ENCODE results near the gene GIT2. TPM values are rescaled to one million over a fixed set of nuclear protein-coding genes. Genes with fewer than 3 reads are reported as not detected.
"Not testable (repeated sequence)": the region's sequence is repeated elsewhere in the genome, so short reads cannot be mapped to it uniquely, and the experiment has no call there.

Gene GIT2
- total RNA-seq, 1 donor from 2014 or later, result 89.1 TPM

GRCh38 chr12:109988903-109989302 is 7.3 kb downstream of the GIT2 start:
- DNase-seq (ENCODE audit: low spot score), result no peak
- no peaks in the 10 kb centered on the region for H3K27me3 Mint-ChIP-seq (ENCODE audit: unreplicated experiment)
- H3K4me1 Mint-ChIP-seq (ENCODE audit: unreplicated experiment), result peaks cover 27% of the 10 kb centered on the region
- no peak for TF ChIP-seq CTCF (IDR thresholded peaks at IDR 0.05; ENCODE audit: unreplicated experiment)
- H3K27ac Mint-ChIP-seq (ENCODE audit: unreplicated experiment), result peak overlapping the region; percentile 91
- H3K9me3 Mint-ChIP-seq (ENCODE audit: unreplicated experiment), result no peaks in the 10 kb centered on the region
- H3K36me3 Mint-ChIP-seq (ENCODE audit: low read depth, unreplicated experiment), result peaks cover 19% of the 10 kb centered on the region
- peak overlapping the region; percentile 27 for H3K4me3 Mint-ChIP-seq (ENCODE audit: unreplicated experiment)

GRCh38 chr12:109988274-109988673 is 7.9 kb downstream of the GIT2 start:
- Mint-ChIP-seq H3K36me3 (ENCODE audit: low read depth, unreplicated experiment) (peaks cover 22% of the 10 kb centered on the region), H3K27me3 (ENCODE audit: unreplicated experiment) (no peaks in the 10 kb centered on the region), H3K4me3 (ENCODE audit: unreplicated experiment) (no peak overlapping the region), H3K27ac (ENCODE audit: unreplicated experiment) (peak overlapping the region; percentile 30), H3K4me1 (ENCODE audit: unreplicated experiment) (peaks cover 20% of the 10 kb centered on the region), H3K9me3 (ENCODE audit: unreplicated experiment) (no peaks in the 10 kb centered on the region)
- no peak for TF ChIP-seq CTCF (IDR thresholded peaks at IDR 0.05; ENCODE audit: unreplicated experiment)
- no peak for DNase-seq (ENCODE audit: low spot score)

- no peak for DNase-seq (ENCODE audit: low spot score)
- no peak for TF ChIP-seq CTCF (IDR thresholded peaks at IDR 0.05; ENCODE audit: unreplicated experiment)
- H3K4me3 Mint-ChIP-seq (ENCODE audit: unreplicated experiment), result peak overlapping the region; percentile 44
- H3K4me1 Mint-ChIP-seq (ENCODE audit: unreplicated experiment), result peaks cover 16% of the 10 kb centered on the region
- H3K9me3 Mint-ChIP-seq (ENCODE audit: unreplicated experiment), result no peaks in the 10 kb centered on the region
- no peak overlapping the region for H3K27ac Mint-ChIP-seq (ENCODE audit: unreplicated experiment)
- no peaks in the 10 kb centered on the region for H3K27me3 Mint-ChIP-seq (ENCODE audit: unreplicated experiment)
- peaks cover 26% of the 10 kb centered on the region for H3K36me3 Mint-ChIP-seq (ENCODE audit: low read depth, unreplicated experiment)
These were observed 8.6 kb downstream of the GIT2 start for GRCh38 chr12:109987615-109988014.

- H3K9me3 Mint-ChIP-seq (ENCODE audit: unreplicated experiment); H3K27ac Mint-ChIP-seq (ENCODE audit: unreplicated experiment); H3K4me3 Mint-ChIP-seq (ENCODE audit: unreplicated experiment); DNase-seq (ENCODE audit: low spot score); H3K27me3 Mint-ChIP-seq (ENCODE audit: unreplicated experiment): not testable (repeated sequence)
- H3K36me3 Mint-ChIP-seq (ENCODE audit: low read depth, unreplicated experiment), result peaks cover 30% of the 10 kb centered on the region
- peaks cover 15% of the 10 kb centered on the region for H3K4me1 Mint-ChIP-seq (ENCODE audit: unreplicated experiment)
These were observed 9.9 kb downstream of the GIT2 start for GRCh38 chr12:109986236-109986635.

GRCh38 chr12:109983432-109984142 is 12.6 kb downstream of the GIT2 start:
- TF ChIP-seq CTCF (IDR thresholded peaks at IDR 0.05; ENCODE audit: unreplicated experiment), result no peak
- DNase-seq (ENCODE audit: low spot score), result no peak
- Mint-ChIP-seq H3K27ac (ENCODE audit: unreplicated experiment) (no peak overlapping the region), H3K9me3 (ENCODE audit: unreplicated experiment) (no peaks in the 10 kb centered on the region), H3K27me3 (ENCODE audit: unreplicated experiment) (no peaks in the 10 kb centered on the region), H3K36me3 (ENCODE audit: low read depth, unreplicated experiment) (peaks cover 43% of the 10 kb centered on the region), H3K4me1 (ENCODE audit: unreplicated experiment) (peaks cover 8% of the 10 kb centered on the region), H3K4me3 (ENCODE audit: unreplicated experiment) (no peak overlapping the region)
